Endometrial microvascular endothelial cells (primary cell): ENCODE measurements around the gene GALNT9. TPM values are rescaled to one million over a fixed set of nuclear protein-coding genes. Genes with fewer than 3 reads are reported as not detected.

ENCODE experiments used
- in situ Hi-C: cut with HindIII; loops from 2 replicates; pipeline ENCODE4 v1.10.0; 2017; ENCODE audit warnings: low sequenced_read_pairs, low pct_unique_long_range_greater_than_20kb; ENCODE audit errors: inconsistent ontology term
- total RNA-seq: library from RNA; depleted of rRNA; stranded (reverse); fragments of >200 nt; gene quantifications from one replicate; pipeline ENCODE4 v1.2.3, GENCODE V29; 2015; ENCODE audit errors: inconsistent ontology term

The GALNT9 gene
- total RNA-seq, 1 donor from 2014 or later = not detected

- in situ Hi-C loops = no loop called here
These were observed 40.7 kb downstream of the GALNT9 start for GRCh38 chr12:132288516-132289215.

- in situ Hi-C loops = no loop called here
These were observed 41.8 kb downstream of the GALNT9 start for GRCh38 chr12:132287391-132288238.

- in situ Hi-C loops = no loop called here
These were observed 42.5 kb downstream of the GALNT9 start for GRCh38 chr12:132286912-132287311.

- in situ Hi-C loops = no loop called here
These were observed 43.3 kb downstream of the GALNT9 start for GRCh38 chr12:132285991-132286681.

- in situ Hi-C loops = no loop called here
These were observed 44.3 kb downstream of the GALNT9 start for GRCh38 chr12:132284827-132285741.

GRCh38 chr12:132284071-132284826, 45.1 kb downstream of the GALNT9 start:
- in situ Hi-C loops = no loop called here

GRCh38 chr12:132282950-132283771, 46.2 kb downstream of the GALNT9 start:
- in situ Hi-C loops = no loop called here

GRCh38 chr12:132282031-132282949, 47.1 kb downstream of the GALNT9 start:
- in situ Hi-C loops = no loop called here

- in situ Hi-C loops = no loop called here
These were observed 48.4 kb downstream of the GALNT9 start for GRCh38 chr12:132281038-132281437.

GRCh38 chr12:132280406-132280805, 49.0 kb downstream of the GALNT9 start:
- in situ Hi-C loops = no loop called here

- in situ Hi-C loops = no loop called here
These were observed 49.5 kb downstream of the GALNT9 start for GRCh38 chr12:132279930-132280329.

GRCh38 chr12:132279184-132279889, 50.1 kb downstream of the GALNT9 start:
- in situ Hi-C loops = no loop called here

- in situ Hi-C loops = no loop called here
These were observed 50.8 kb downstream of the GALNT9 start for GRCh38 chr12:132278401-132279183.

- in situ Hi-C loops = no loop called here
These were observed 51.4 kb downstream of the GALNT9 start for GRCh38 chr12:132277949-132278348.

- in situ Hi-C loops = no loop called here
These were observed 51.9 kb downstream of the GALNT9 start for GRCh38 chr12:132277374-132277941.
